GM10248 (cell line): Measurements from ENCODE around the gene PCYT2.

Source experiments
- CTCF ChIA-PET: fragments of 300-600 bp; sonication (Branson Sonifier 250); formaldehyde crosslinking; extraction: SDS; loops from one replicate; lab custom pipeline; 2021; ENCODE audit warnings: antibody characterized with exemption; lab: Yijun Ruan, JAX
- POLR2A ChIA-PET: fragments of 350-650 bp; sonication (Branson Sonifier 250); formaldehyde crosslinking; extraction: SDS; loops from one replicate; lab custom pipeline; 2020; ENCODE audit warnings: antibody characterized with exemption; lab: Yijun Ruan, JAX
- DNase-seq: peaks from one replicate; pipeline ENCODE4 v3.0.0; 2012; ENCODE audit errors: extremely low spot score
- CTCF ChIP-seq: IDR thresholded peaks from 2 replicates; pipeline ENCODE4 v1.5.1; 2012; ENCODE audit warnings: mild to moderate bottlenecking, low read depth; ENCODE audit errors: extremely low read depth, missing control alignments, control extremely low read depth

Gene PCYT2

GRCh38 chr17:81951785-81952684, 40.8 kb upstream of the PCYT2 start:
- DNase-seq: no peak
- ChIA-PET POLR2A (no interaction called here), CTCF (interaction anchor here (1.2 to 2.5 kb wide), 2 partner anchors 8 to 86 kb away, joined by 3 to 19 read pairs; partner anchors contain the start of genes DCXR and NOTUM)
- no peak for TF ChIP-seq CTCF

- ChIA-PET CTCF (interaction anchor here (2.5 kb wide), 1 partner anchor 10 kb away, joined by 19 read pairs; the partner anchor contains the start of gene NOTUM), POLR2A (interaction anchor here (0.6 kb wide), 1 partner anchor 70 kb away, joined by 5 read pairs; no protein-coding TSS in a partner anchor)
- no peak for DNase-seq
- TF ChIP-seq CTCF: no peak
Observed at GRCh38 chr17:81950501-81950900, 39.3 kb upstream of the PCYT2 start.

GRCh38 chr17:81948635-81949378, 37.6 kb upstream of the PCYT2 start:
- no peak for DNase-seq
- ChIA-PET POLR2A (no interaction called here), CTCF (interaction anchor here (0.9 to 2.5 kb wide), 3 partner anchors 11 to 82 kb away, joined by 3 to 11 read pairs (median 3); no protein-coding TSS in a partner anchor)
- TF ChIP-seq CTCF: no peak

GRCh38 chr17:81947189-81947588, 36.0 kb upstream of the PCYT2 start, which contains the start of gene MYADML2:
Gene MYADML2 (minus strand): TSS chr17:81947233. CDS start chr17:81941741, 5,492 bp downstream.
- no peak for TF ChIP-seq CTCF
- POLR2A ChIA-PET: no interaction called here
- CTCF ChIA-PET: interaction anchor here (2.5 kb wide), 1 partner anchor 12 kb away, joined by 11 read pairs; no protein-coding TSS in a partner anchor
- DNase-seq: no peak

GRCh38 chr17:81944858-81945257, 33.7 kb upstream of the PCYT2 start:
- no peak for TF ChIP-seq CTCF
- DNase-seq: no peak
- ChIA-PET CTCF (interaction anchor here (1.3 to 1.4 kb wide), 3 partner anchors 11 to 18 kb away, joined by 4 to 13 read pairs (median 4); no protein-coding TSS in a partner anchor), POLR2A (interaction anchor here (0.6 to 1.0 kb wide), 2 partner anchors 10 to 402 kb away, joined by 3 read pairs; no protein-coding TSS in a partner anchor)

- TF ChIP-seq CTCF: no peak
- CTCF ChIA-PET: no interaction called here
- POLR2A ChIA-PET: no interaction called here
- no peak for DNase-seq
Observed at GRCh38 chr17:81942167-81942553, 31.0 kb upstream of the PCYT2 start.
